Upper lobe of left lung (tissue), 4 donors: ENCODE results near the gene CDH11.

Experiments
- CTCF ChIP-seq, 6 experiments: fragments of 450-650 bp in 4 of 6; fragments of 200-600 bp in 2 of 6; sonication (generic) in 2 of 6; IDR thresholded peaks; one replicate each; pipeline ENCODE4 v1.5.1; 2016 to 2019; ENCODE audit warnings: antibody characterized with exemption in 6 of 6
- EP300 ChIP-seq, 4 donors: sonication (generic); formaldehyde crosslinking; IDR thresholded peaks; one replicate each; pipeline ENCODE4 v1.5.1; 2017; ENCODE audit warnings: antibody characterized with exemption in 4 of 4, control low read depth in 2 of 4
- POLR2A ChIP-seq, 4 donors: fragments of 450-650 bp; IDR thresholded peaks; one replicate each; pipeline ENCODE4 v1.5.1; 2016 to 2017; ENCODE audit warnings: antibody characterized with exemption in 4 of 4, mild to moderate bottlenecking in 2 of 4

GRCh38 chr16:64974381-64974780 lies 147.5 kb downstream of the CDH11 start:
- TF ChIP-seq CTCF (IDR thresholded peaks at IDR 0.05) (no peak), POLR2A (IDR thresholded peaks at IDR 0.05) (no peak), EP300 (IDR thresholded peaks at IDR 0.05) (no peak)
